Choroid plexus epithelial cell (primary cell): ENCODE measurements around the gene RNF6.
A peak's percentile ranks its signal among the peaks of the same experiment; 100 is the strongest.

Experiments used
- DNase-seq: peaks from one replicate; pipeline ENCODE4 v3.0.0-alpha.2; 2010; ENCODE audit warnings: low read depth
- H3K4me3 ChIP-seq: 2 replicates; pipeline ENCODE4 v1.5.1; 2011; ENCODE audit warnings: low read depth, mild to moderate bottlenecking, control low read depth, low read length, moderate library complexity
- CTCF ChIP-seq: conservative IDR thresholded peaks from 2 replicates; pipeline ENCODE4 v1.5.1; 2011; ENCODE audit warnings: low read depth, mild to moderate bottlenecking, control low read depth, inconsistent platforms, low read length, moderate library complexity

Gene RNF6

DNA sequence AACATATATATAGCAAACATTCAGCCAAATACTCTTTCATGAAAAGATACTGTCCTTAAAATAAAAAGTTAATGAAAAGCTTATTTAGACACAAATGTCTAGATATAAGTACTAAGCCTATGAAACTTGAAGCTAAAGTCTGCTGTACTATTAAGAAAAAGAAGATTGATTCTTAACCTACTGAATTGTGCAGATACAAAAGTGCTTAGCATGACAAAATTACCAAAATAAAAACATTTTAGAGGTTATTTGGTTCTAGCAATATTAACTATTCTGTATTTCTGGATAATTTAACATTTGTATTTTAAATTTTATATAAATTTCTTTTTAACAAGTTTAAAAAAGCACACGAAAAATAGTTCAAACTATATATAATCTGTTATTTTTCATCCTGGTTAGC is 8.8 kb downstream of the RNF6 start:
- TF ChIP-seq CTCF, result no peak
- H3K4me3 ChIP-seq, result no peak overlapping the region
- DNase-seq, result no peak

GRCh38 chr13:26208287-26208686 is 13.8 kb downstream of the RNF6 start:
- TF ChIP-seq CTCF, result no peak
- no peak for DNase-seq
- H3K4me3 ChIP-seq, result no peak overlapping the region

DNA sequence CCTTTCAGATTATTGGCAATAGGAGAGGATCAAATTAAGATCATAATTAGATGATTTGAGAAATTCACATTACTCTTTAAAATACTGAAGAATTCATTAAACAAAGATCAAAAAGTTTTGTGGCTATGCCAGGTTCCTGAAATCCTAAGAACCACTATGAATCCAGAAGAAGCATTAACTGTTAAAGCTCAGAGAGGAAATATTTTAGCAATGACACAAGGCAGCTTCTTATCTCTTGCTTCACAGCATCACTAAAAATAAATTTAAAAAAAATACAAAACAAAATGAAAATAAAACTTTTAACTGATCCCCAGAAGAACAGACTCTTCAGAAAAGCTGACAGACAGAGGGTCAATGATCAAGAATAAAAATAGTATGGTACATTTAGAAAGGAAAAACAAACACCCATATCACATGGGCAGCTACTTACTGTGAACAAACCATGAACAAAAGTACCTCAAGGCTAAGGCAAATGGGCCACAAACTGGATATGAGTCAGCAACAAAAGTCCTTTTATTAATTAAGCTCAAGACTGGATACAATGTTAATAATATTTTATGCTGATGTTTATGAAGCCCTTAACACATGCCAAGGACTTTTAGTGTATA is 19.6 kb downstream of the RNF6 start:
- no peak for TF ChIP-seq CTCF
- H3K4me3 ChIP-seq, result no peak overlapping the region
- peak; percentile 64 for DNase-seq

DNA sequence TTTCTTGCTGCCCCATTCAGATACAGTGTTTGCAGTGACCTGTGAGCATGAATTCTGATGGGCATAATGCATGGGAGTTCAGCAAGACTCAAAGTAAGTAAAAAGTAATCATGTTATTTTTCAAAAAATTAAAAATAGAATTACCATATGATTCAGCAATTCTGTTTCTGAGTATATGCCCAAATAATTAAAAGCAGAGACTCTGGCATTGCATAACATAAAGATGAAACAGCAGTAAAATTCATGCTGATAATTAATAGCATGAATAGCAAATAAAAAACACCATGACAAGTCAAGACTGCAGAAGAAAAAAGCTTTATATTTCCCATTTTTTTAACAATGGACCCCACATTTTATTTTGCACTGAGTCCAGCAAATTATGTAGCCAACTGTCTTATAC is 21.3 kb downstream of the RNF6 start:
- DNase-seq, result no peak
- H3K4me3 ChIP-seq, result no peak overlapping the region
- TF ChIP-seq CTCF, result no peak

GRCh38 chr13:26198116-26198515 is 24.0 kb downstream of the RNF6 start:
- no peak for DNase-seq
- TF ChIP-seq CTCF, result no peak
- no peak overlapping the region for H3K4me3 ChIP-seq

GRCh38 chr13:26197298-26197697 is 24.8 kb downstream of the RNF6 start:
- no peak for TF ChIP-seq CTCF
- DNase-seq, result no peak
- no peak overlapping the region for H3K4me3 ChIP-seq

DNA sequence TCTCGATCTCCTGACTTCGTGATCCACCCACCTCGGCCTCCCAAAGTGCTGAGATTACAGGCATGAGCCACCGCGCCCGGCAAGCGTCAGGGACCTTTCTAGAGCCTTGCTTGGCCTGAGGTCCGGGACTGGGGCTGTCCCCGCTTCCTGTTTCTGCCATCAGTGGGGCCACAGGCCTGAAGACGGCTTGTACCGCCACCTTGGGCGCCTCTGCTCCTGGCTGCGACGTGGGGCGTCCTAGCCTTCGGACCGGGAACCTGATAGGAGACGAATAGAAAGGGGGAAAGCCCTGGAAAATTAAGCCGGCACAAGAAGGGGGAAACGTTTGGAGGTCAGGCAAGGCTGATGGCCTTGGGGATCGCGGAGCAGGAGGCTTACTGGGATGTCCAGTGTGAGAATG is 35.1 kb downstream of the RNF6 start:
- H3K4me3 ChIP-seq, result peak overlapping the region; percentile 53
- no peak for DNase-seq
- no peak for TF ChIP-seq CTCF
